MM.1S (cell line): ENCODE measurements around the gene SS18L1.
A peak's percentile ranks its signal among the peaks of the same experiment; 100 is the strongest.

Experiments
- DNase-seq: peaks from one replicate; pipeline ENCODE4 v3.0.0-alpha.2; 2015
- H2AFZ ChIP-seq: fragments of 300-600 bp; sonication (generic); 2 replicates; pipeline ENCODE4 v1.6.0; 2016; ENCODE audit warnings: antibody characterized with exemption, low read length
- H3F3A ChIP-seq: fragments of 300-600 bp; sonication (generic); 2 replicates; pipeline ENCODE4 v1.6.1; 2016; ENCODE audit warnings: mild to moderate bottlenecking, antibody characterized with exemption, low read length, moderate library complexity, mixed read lengths; ENCODE audit not compliant: insufficient read depth
- H3K27ac ChIP-seq: fragments of 300-600 bp; sonication (generic); 2 replicates; pipeline ENCODE4 v1.5.1; 2016; ENCODE audit warnings: mild to moderate bottlenecking, low read length
- H3K27me3 ChIP-seq: fragments of 300-600 bp; sonication (generic); replicated peaks from 2 replicates; pipeline ENCODE4 v1.6.0; 2016; ENCODE audit warnings: low read length; ENCODE audit not compliant: insufficient read depth
- H3K36me3 ChIP-seq: fragments of 300-600 bp; sonication (generic); replicated peaks from 2 replicates; pipeline ENCODE4 v1.6.1; 2016; ENCODE audit warnings: mild to moderate bottlenecking, low read length, mixed read lengths; ENCODE audit not compliant: insufficient read depth
- H3K4me1 ChIP-seq: fragments of 300-600 bp; sonication (generic); 2 replicates; pipeline ENCODE4 v1.6.1; 2016; ENCODE audit warnings: low read length, mixed read lengths
- H3K4me2 ChIP-seq: fragments of 300-600 bp; sonication (generic); 2 replicates; pipeline ENCODE4 v1.6.0; 2016; ENCODE audit warnings: low read depth, low read length
- H3K4me3 ChIP-seq: fragments of 300-600 bp; sonication (generic); 2 replicates; pipeline ENCODE4 v1.5.1; 2016; ENCODE audit warnings: low read length, mixed read lengths
- H3K79me2 ChIP-seq: fragments of 300-600 bp; sonication (generic); 2 replicates; pipeline ENCODE4 v1.6.1; 2016; ENCODE audit warnings: mixed run types, low read length, mixed read lengths
- H3K9ac ChIP-seq: fragments of 300-600 bp; sonication (generic); 2 replicates; pipeline ENCODE4 v1.6.1; 2016; ENCODE audit warnings: low read length, mixed read lengths
- H3K9me2 ChIP-seq: fragments of 300-600 bp; sonication (generic); replicated peaks from 2 replicates; pipeline ENCODE4 v1.6.1; 2016; ENCODE audit warnings: mild to moderate bottlenecking, low read length, mixed read lengths; ENCODE audit not compliant: insufficient read depth
- H3K9me3 ChIP-seq: fragments of 300-600 bp; sonication (generic); replicated peaks from 2 replicates; pipeline ENCODE4 v1.6.1; 2016; ENCODE audit warnings: mild to moderate bottlenecking, low read length, mixed read lengths; ENCODE audit not compliant: insufficient read depth
- H4K20me1 ChIP-seq: fragments of 300-600 bp; sonication (generic); 2 replicates; pipeline ENCODE4 v1.6.1; 2016; ENCODE audit warnings: mild to moderate bottlenecking, low read length, moderate library complexity, mixed read lengths; ENCODE audit not compliant: insufficient read depth
- EZH2 ChIP-seq: fragments of 300-600 bp; sonication (generic); optimal IDR thresholded peaks from 2 replicates; pipeline ENCODE3; 2017; ENCODE audit warnings: low read depth, mild to moderate bottlenecking, antibody characterized with exemption, low read length, mixed read lengths
- EZH2phosphoT487 ChIP-seq: fragments of 300-600 bp; sonication (generic); IDR thresholded peaks from 2 replicates; pipeline ENCODE4 v1.6.1; 2018; ENCODE audit warnings: antibody characterized with exemption, low read length
- TF ChIP-seq, protein P1 (sequence below): fragments of 300-600 bp; sonication (generic); IDR thresholded peaks from 2 replicates; pipeline ENCODE4 v1.5.1; 2016; ENCODE audit warnings: antibody characterized with exemption, low read length, mixed read lengths

SS18L1 gene

DNA sequence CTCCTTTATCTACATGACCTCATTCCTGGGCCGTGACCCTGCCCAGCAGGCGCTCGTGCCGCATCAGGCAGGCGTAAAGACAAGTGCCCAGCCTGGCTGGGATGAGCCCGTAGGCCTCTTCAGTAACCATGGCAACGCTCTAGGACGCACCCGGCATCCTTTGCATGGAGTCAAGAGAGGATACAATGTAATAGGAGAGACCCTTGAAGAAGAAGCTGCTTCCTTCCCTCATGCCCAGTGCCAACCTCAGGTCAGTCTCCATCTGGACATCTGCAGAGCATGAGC, 26.3 kb upstream of the SS18L1 start:
- DNase-seq: no peak
- no peaks in the 10 kb centered on the region for H3K9me3 ChIP-seq
- no peak overlapping the region; the same call in 1 of the 2 replicates for H3K9ac ChIP-seq
- H2AFZ ChIP-seq: peak overlapping the region; percentile 41
- H3K36me3 ChIP-seq: no peaks in the 10 kb centered on the region
- H3K4me1 ChIP-seq: peaks cover 16% of the 10 kb centered on the region
- no peaks in the 10 kb centered on the region for H4K20me1 ChIP-seq
- TF ChIP-seq, protein P1, sequence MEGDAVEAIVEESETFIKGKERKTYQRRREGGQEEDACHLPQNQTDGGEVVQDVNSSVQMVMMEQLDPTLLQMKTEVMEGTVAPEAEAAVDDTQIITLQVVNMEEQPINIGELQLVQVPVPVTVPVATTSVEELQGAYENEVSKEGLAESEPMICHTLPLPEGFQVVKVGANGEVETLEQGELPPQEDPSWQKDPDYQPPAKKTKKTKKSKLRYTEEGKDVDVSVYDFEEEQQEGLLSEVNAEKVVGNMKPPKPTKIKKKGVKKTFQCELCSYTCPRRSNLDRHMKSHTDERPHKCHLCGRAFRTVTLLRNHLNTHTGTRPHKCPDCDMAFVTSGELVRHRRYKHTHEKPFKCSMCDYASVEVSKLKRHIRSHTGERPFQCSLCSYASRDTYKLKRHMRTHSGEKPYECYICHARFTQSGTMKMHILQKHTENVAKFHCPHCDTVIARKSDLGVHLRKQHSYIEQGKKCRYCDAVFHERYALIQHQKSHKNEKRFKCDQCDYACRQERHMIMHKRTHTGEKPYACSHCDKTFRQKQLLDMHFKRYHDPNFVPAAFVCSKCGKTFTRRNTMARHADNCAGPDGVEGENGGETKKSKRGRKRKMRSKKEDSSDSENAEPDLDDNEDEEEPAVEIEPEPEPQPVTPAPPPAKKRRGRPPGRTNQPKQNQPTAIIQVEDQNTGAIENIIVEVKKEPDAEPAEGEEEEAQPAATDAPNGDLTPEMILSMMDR: no peak
- TF ChIP-seq EZH2phosphoT487 (no peak), EZH2 (no peak)
- peak overlapping the region; percentile 47 for H3K4me2 ChIP-seq
- peaks cover 6% of the 10 kb centered on the region; the same call in 1 of the 2 replicates for H3F3A ChIP-seq
- no peaks in the 10 kb centered on the region for H3K79me2 ChIP-seq
- H3K27ac ChIP-seq: no peak overlapping the region; the same call in 1 of the 2 replicates
- H3K27me3 ChIP-seq: peaks cover 29% of the 10 kb centered on the region
- no peak overlapping the region for H3K4me3 ChIP-seq
- no peaks in the 10 kb centered on the region for H3K9me2 ChIP-seq

DNA sequence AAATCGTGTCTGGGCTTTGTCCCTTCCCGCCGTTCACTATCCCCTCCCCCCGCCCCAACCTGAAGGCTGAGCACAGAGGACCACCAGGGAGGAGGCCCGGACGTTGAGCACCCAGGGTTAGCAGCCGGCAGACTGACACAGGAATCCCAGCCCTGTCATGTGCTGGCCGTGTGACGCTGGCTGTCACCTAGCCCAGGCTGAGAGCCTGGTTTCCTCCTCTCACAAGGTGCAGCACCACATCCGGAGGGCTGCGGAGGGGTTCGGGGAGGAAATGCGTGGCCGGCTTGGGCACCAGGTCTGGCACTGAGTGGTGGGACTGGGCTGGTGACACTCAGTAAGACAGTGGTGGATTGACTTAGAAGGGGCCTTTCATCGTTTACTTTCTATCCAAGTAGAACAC, 25.9 kb upstream of the SS18L1 start:
- H3K4me2 ChIP-seq: peak overlapping the region; percentile 47
- H3K9ac ChIP-seq: no peak overlapping the region; the same call in 1 of the 2 replicates
- H2AFZ ChIP-seq: peak overlapping the region; percentile 41
- DNase-seq: peak; percentile 66
- TF ChIP-seq EZH2 (no peak), EZH2phosphoT487 (no peak)
- TF ChIP-seq, protein P1: no peak
- H3K9me3 ChIP-seq: no peaks in the 10 kb centered on the region
- H3F3A ChIP-seq: peaks cover 6% of the 10 kb centered on the region; the same call in 1 of the 2 replicates
- H3K4me3 ChIP-seq: no peak overlapping the region
- no peaks in the 10 kb centered on the region for H3K79me2 ChIP-seq
- no peaks in the 10 kb centered on the region for H4K20me1 ChIP-seq
- H3K27me3 ChIP-seq: peaks cover 26% of the 10 kb centered on the region
- H3K4me1 ChIP-seq: peaks cover 16% of the 10 kb centered on the region
- H3K27ac ChIP-seq: peak overlapping the region; percentile 20; the same call in 1 of the 2 replicates
- no peaks in the 10 kb centered on the region for H3K36me3 ChIP-seq
- H3K9me2 ChIP-seq: no peaks in the 10 kb centered on the region

DNA sequence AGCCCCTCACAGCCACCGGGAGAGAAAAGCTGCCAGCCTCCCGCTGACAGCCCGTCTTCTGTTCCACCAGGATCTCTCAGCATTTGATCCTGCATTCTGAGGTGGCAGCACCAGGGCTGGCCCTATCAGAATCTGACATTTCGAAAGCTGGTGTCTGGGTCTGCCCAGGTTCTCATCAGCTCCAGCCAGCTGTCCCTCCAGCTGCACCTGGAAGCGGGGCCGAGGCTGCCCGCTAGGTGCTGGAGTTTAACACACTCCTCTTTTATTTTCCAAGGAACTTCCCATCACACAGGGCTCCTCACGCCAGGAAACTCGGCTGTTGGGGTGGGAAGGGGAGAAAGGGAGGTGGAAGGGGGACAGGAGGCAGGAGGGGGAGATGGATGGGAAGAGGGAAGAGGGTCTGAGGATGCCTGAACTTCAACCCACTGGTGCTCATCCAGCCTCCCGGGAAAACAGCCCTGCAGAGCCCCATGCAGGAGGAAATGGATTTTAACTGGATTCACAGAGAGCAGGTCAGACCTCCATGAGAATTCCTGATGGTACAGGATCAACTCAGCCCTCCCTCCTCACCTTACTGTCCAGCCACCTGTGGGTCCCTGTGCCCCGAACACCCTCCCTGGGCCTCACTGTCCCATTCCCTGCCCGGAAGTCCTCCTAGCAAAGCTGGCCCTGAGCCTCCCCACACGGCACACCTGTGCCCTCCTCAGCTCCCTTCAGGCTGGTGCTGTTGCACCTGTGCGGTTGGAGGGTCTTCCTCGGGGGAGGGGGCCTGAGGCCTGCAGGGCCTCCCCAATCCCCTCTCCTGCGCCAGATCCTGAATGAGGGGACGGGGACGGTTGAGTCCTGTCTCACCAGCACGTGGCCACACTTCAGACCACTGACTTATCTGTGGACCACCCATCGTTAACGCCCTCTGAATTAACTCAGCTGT, 25.2 kb upstream of the SS18L1 start:
- peaks cover 6% of the 10 kb centered on the region for H3K79me2 ChIP-seq

More for the DNA sequence above, 25.2 kb upstream of the SS18L1 start:
- DNase-seq: no peak
- Histone ChIP-seq H3K4me3 (no peak overlapping the region), H3K27ac (peak overlapping the region; percentile 20; the same call in 1 of the 2 replicates), H3K9ac (no peak overlapping the region; the same call in 1 of the 2 replicates), H3K9me2 (no peaks in the 10 kb centered on the region), H3F3A (peaks cover 6% of the 10 kb centered on the region; the same call in 1 of the 2 replicates), H2AFZ (no peak overlapping the region), H3K36me3 (no peaks in the 10 kb centered on the region), H3K27me3 (peaks cover 19% of the 10 kb centered on the region), H3K4me2 (peak overlapping the region; percentile 47; the same call in 1 of the 2 replicates), H3K9me3 (no peaks in the 10 kb centered on the region), H3K4me1 (peaks cover 19% of the 10 kb centered on the region), H4K20me1 (peaks cover 2% of the 10 kb centered on the region; the same call in 1 of the 2 replicates)
- TF ChIP-seq, protein P1: no peak
- no peak for TF ChIP-seq EZH2phosphoT487
